Raji (cell line): ENCODE measurements around the gene EMP2.

ENCODE experiments used
- POLR2A ChIP-seq: IDR thresholded peaks from 2 replicates; pipeline ENCODE4 v1.6.1; 2011; ENCODE audit warnings: low read depth, low read length, control low read depth; ENCODE audit not compliant: insufficient read depth

The EMP2 gene

DNA sequence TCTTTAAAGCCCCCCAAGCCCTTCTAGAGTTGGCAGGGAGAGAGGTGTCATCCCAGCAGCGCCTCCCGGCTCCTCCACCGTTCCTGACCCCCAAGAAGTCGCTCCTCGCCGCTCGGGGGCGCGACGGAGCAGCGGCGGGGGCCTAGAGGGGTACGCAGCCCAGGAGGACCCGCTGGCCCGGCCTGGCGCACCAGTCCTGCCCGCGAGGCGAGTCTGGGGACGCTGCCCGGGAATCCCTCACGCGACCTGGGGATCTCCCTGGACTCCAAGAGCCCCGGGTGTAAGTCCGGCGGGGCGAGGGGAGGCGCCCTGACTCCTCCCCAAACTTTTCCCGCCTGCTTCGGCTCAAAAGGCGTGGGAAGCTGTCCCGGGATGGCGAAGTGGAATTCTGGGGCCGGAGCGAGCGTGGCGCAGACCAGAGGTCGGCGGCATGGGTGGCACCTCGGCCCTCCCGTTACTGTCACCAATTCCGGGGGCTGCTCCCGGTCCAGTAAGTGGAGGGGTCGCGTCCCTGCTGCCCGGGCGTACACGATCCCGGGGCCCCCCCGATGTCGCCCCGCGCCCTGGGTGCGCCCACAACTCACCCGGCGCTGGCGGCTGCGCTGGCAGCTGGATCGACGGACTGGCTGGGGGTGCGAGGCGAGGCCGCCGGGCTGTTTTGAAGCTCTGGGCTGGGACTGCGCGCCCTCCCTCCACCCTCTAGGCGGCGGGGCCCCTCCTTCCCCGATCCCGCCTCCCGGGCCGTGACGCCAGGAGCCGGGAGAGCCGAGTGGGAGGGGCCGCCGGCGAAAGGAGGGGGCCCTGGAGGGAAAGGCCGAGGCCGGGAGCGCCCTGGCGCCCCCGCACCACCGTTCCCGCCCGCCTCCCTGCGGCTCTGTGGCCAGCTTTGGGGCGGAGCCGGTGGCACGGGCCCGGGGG lies at the start of gene EMP2:
Gene EMP2, minus strand, starts transcription at position 634 of the 918 bp plus-strand sequence. CDS start 32,981 bp downstream, outside the sequence.
- TF ChIP-seq POLR2A, result no peak

DNA sequence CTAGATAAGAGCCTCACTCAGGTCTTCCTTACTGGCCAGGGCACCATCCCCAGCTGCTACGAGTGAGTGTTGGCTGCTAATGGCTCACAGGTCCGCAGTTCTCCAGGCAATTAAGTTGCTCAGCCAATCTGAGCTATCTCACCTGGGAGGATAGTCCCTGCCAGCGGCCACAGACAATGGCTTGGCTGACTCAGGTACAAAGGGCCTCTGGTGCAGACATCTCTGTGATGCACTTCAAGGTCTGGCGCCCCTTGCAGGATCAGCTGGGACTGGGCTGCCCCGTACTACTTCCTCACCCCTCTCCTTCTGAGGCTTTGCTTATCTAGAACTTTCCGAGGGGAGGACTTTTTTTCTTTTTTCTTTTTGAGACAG lies 49.2 kb upstream of the EMP2 start:
- TF ChIP-seq POLR2A, result no peak

DNA sequence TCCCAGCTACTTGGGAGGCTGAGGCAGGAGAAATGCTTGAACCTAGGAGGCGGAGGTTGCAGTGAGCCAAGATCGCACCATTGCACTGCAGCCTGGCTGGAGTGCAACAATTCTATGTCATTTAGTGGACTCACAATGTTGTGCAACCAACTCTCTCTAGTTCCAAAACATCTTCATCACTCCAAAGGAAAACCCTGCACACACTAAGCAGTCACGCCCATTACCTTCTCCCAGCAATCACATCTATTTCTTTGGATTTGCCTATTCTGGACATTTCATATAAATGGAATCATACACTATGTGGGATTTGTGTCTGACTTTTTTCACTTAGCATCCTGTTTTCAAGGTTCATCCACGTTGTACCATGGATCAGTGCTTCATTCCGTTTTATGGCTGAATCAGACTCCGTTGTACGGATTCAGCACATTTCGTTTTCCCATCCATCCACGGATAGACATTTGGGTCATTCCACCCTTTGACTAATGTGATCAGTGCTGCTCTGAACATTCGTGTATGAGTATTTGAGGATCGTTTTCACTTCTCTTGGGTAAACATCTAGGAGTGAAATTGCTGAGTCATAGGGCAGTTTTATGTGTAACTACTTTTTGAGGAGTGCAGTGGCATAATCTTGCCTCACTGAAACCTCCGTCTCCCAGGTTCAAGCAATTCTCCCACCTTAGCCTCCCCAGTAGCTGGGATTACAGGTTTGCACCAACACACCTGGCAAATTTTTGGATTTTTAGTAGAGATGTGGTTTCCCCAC lies 45.4 kb upstream of the EMP2 start:
- TF ChIP-seq POLR2A, result no peak

GRCh38 chr16:10624527-10624926 lies 44.1 kb upstream of the EMP2 start:
- no peak for TF ChIP-seq POLR2A

DNA sequence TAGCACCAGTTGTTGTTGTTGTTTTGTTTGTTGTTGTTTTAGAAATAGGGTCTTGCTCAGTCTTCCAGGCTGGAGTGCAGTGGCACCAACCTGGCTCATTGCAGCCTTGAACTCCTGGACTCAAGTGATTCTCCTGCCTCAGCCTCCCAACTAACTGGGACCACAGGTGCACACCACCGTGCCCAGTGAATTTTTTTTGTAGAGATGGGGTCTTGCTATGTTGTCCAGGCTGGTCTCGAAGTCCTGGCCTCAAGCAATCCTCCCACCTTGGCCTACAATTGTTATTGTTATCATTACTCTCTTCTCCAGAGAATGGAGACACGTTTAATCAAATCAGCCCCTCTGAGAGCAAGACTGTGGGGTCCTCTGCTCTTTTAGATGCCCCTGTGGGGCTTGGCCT lies 42.7 kb upstream of the EMP2 start:
- no peak for TF ChIP-seq POLR2A

GRCh38 chr16:10622036-10622921 lies 41.9 kb upstream of the EMP2 start:
- TF ChIP-seq POLR2A, result no peak

GRCh38 chr16:10620120-10620519 lies 39.7 kb upstream of the EMP2 start:
- no peak for TF ChIP-seq POLR2A

- no peak for TF ChIP-seq POLR2A
Observed at GRCh38 chr16:10619271-10619849, 39.0 kb upstream of the EMP2 start.

DNA sequence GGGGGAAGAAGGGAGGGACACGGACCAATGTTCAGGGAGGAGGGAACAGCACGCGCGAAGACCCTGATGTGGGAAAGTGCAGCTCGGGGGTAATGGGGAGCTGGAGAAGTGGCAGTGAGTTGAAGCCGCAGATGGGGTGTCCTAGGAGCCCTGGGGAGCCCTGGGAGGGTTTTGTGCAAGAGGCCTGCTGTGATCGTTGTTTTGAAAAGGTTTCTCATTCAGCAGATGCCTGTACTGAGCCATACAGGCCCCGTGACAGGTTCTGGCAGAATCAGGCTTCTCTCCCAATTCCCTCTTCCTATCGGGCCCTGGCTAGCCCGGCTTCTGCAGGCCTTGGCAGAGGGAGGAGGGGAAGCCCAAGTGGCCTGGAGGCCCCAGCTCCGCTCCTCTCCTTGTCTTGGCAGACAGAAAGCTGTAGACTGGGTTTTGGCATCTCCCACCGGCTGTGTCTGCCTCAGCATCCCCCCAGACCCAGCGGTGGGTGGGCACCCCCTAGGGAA lies 38.4 kb upstream of the EMP2 start:
- TF ChIP-seq POLR2A, result no peak

DNA sequence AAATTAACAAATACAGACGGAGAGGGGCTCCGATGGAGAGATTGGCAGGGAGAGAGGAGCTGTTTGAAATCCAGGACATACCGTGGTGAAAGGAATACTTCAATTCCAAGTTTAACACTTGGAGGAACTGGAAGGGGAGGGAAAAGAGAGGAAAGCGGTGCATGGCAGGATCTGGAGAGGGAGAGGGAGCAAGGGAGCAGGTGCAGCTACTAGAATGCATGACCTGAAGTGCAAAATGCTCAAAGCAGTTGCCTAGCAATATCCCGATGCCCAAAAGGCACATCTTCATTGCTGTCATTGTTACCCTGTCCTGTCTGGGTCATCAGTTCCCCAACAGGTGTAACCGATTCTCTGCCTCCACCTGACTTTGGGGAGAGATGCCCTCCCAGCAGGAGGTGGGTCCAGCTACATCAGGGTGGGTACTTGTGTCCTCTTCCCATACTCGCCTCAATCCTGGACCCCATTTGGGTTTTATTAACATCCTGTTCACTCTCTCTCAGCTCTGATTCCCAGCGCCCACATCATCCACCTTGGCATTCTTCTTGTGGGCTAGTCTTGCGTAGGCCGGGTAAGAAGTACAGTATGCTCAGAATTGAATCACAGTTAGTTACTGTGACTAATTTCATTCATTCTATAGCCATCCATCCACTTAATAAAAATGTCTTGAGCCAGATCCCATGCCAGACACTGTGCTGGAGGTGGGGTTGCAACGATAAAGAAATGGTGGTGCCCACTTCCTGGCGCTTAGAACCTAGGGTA lies 37.4 kb upstream of the EMP2 start:
- TF ChIP-seq POLR2A, result no peak

DNA sequence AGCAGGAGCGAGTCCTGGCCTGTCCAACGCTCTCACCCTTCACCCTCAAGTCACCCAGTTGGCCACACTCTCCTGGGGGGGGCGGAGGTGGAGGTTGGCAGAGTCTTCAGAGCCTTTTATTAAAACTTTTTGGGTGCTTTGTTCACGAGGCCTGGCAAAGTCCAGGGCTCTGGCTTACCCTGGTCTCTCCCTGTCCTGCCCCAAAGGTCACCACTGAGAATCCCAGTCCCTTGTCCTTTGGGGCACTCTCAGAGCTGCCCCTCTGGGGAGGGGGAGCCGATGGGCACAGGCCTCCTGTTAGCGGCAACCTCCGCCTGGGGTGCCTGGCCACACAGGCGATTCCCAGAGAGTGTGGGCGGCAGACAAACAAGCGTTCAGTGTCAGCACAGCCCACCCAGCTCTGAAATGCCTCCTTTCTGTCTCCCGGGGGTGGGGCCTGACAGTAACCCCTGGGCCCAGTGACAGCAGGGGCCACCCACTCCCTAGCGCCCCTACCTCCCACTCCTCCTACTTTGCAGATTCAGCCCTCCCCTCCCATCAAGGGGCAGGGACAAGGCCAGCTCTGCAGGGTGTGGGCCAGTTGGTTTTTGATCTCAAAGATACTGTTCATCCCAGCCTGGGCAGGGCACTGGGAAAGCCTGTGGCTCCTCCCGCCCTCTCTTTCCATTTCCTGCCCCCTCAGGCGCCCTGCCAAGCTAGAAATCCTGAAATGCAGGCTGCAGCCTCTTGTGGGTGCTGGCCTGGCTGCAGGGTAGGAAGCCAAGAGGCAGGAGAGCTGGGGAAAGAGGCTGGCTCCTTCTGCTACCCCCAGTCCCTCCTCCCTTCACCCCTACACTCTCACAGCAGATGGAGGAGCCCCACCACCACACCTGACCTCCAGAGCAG lies 36.6 kb upstream of the EMP2 start:
- TF ChIP-seq POLR2A, result no peak

- TF ChIP-seq POLR2A, result no peak
Observed at GRCh38 chr16:10616419-10616755, 36.0 kb upstream of the EMP2 start.

DNA sequence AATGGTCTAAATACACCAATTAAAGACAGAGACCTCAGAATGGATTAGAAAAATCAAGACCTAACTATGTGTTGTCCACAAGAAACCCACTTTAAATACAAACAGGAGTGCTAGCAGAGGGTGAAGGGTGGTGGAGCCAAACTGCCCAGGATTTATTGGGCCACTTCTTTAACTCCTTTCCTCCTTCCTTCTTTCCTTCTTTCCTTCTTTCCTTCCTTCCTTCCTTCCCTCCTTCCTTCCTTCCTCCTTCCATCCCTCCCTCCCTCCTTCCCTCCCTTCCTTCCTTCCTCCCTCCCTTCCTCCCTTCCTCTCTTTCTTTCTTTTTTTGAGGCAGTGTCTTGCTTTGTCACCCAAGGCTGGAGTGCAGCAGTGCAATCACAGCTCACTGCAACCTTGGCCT lies 34.3 kb upstream of the EMP2 start:
- no peak for TF ChIP-seq POLR2A

DNA sequence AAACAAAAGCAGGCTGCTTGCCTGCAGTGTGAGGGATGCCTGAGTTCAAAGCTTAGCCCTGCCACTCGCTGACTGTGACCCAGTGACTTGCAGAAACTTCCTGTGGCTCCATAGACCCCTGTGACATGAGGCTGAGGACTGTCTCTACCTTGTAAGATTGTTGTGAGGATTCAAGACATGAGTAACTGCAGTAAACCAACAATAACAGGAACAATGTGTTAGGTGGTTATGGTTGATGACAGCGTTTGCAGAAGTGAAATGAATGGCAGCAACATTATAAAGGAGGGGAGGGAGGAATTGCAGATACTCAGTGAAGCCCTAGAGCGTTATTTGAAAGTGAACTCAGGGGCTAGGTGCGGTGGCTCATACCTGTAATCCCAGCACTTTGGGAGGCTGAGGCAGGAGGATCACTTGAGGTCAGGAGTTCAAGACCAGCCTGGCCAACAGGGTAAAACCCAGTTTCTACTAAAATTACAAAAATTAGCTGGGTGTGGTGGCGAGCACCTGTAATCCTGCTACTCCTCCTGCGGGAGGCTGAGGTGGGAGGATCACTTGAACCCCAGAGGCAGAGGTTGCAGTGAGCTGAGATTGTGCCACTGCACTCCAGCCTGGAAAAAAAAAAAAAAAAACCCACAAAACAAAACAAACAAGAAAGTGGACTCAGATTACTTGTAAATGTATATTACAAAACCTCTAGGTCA lies 33.5 kb upstream of the EMP2 start:
- TF ChIP-seq POLR2A, result no peak
